ENCODE results near the gene SNPH. TPM values are rescaled to one million over a fixed set of nuclear protein-coding genes. Genes with fewer than 3 reads are reported as not detected.

Gene SNPH
- total and polyA plus RNA-seq, 7 donors = 1.0 to 9.3 (median 3.7) TPM

DNA sequence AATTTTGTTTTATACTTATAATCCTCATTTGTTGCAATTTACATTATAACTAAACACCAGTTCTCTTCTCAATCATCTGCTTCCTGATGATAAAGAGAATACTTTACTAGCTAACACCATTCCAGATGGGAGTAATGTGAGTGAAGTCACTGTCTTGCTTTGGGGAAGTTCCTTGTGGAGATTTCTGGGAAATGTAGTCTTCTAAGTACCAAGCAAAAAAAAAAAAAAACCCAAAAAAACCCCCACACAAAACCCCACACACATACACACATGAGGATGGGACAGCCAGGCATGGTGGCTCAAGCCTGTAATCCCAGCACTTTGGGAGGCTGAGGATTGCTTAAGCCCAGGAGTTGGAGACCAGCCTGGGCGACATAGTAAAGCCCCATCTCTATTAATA is 2.2 kb upstream of the SNPH start:
- H3K9me3 ChIP-seq = no peaks in the 10 kb centered on the region
- peaks cover 4% of the 10 kb centered on the region for H3K4me1 ChIP-seq
- H3K27me3 ChIP-seq (ENCODE audit: insufficient read depth in 3 of 3, low read length in 2 of 3) = peaks cover 0 to 4% (median 0%) of the 10 kb centered on the region in 3 donors
- no peaks in the 10 kb centered on the region for H3K36me3 ChIP-seq (ENCODE audit: insufficient read depth in 1 of 2, low read depth in 1 of 2)
- intact Hi-C loops (cut with DNase I) = no loop called here
- H3K27ac ChIP-seq = no peak overlapping the region
- 77 to 97% (median 83%) methylated on average over 1 of the region's 1 CpG for WGBS, 3 donors
- no peak for TF ChIP-seq CTCF (IDR thresholded peaks at IDR 0.05)
- H3K4me3 ChIP-seq = no peak overlapping the region
- DNase-seq (no peak), ATAC-seq (no peak)

DNA sequence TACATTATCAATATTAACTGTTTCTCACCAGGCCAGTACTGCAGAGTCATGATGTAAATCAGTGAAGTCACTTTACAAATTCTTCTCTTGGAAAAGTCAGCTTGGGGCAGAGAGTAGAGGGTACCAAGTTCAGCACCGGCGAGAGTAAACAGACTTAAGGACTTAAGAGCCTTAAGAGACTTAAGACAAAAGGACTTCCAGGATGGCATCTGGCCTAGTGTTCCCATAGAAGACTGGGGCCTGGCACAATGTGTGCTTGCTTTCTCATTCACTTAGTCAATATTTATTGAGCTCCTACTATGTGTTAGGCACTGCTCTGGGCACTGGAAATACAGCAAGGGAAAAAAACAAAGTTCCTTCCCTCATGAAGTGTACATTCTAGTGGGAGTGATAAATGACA is 1.4 kb upstream of the SNPH start:
- no peak overlapping the region for H3K27ac ChIP-seq
- no peaks in the 10 kb centered on the region for H3K9me3 ChIP-seq
- no peak for ATAC-seq
- WGBS, 3 donors = 62 to 89% (median 81%) methylated on average over 2 of the region's 2 CpGs
- no peak for TF ChIP-seq CTCF (IDR thresholded peaks at IDR 0.05)
- DNase-seq = no peak
- intact Hi-C loops (cut with DNase I) = no loop called here
- no peaks in the 10 kb centered on the region for H3K36me3 ChIP-seq (ENCODE audit: insufficient read depth in 1 of 2, low read depth in 1 of 2)
- H3K27me3 ChIP-seq (ENCODE audit: insufficient read depth in 3 of 3, low read length in 2 of 3) = peaks cover 0 to 4% (median 0%) of the 10 kb centered on the region in 3 donors
- H3K4me1 ChIP-seq = peaks cover 4% of the 10 kb centered on the region
- no peak overlapping the region for H3K4me3 ChIP-seq

- 96 to 100% (median 97%) methylated on average over 4 of the region's 4 CpGs for WGBS, 3 donors
- peaks cover 0 to 4% (median 0%) of the 10 kb centered on the region in 3 donors for H3K27me3 ChIP-seq (ENCODE audit: insufficient read depth in 3 of 3, low read length in 2 of 3)
- ATAC-seq = no peak
- no peak for DNase-seq
- H3K9me3 ChIP-seq = no peaks in the 10 kb centered on the region
- H3K4me3 ChIP-seq = peak overlapping the region; percentile 86
- no peak for TF ChIP-seq CTCF (IDR thresholded peaks at IDR 0.05)
- no peaks in the 10 kb centered on the region for H3K36me3 ChIP-seq (ENCODE audit: insufficient read depth in 1 of 2, low read depth in 1 of 2)
- H3K27ac ChIP-seq = no peak overlapping the region
- intact Hi-C loops (cut with DNase I) = no loop called here
- peaks cover 4% of the 10 kb centered on the region for H3K4me1 ChIP-seq
Measured at GRCh38 chr20:1265226-1265915, 723 bp upstream of the SNPH start.

GRCh38 chr20:1265916-1266166 is 253 bp upstream of the SNPH start:
- intact Hi-C loops (cut with DNase I) = no loop called here
- Histone ChIP-seq H3K9me3 (no peaks in the 10 kb centered on the region), H3K27me3 (ENCODE audit: insufficient read depth in 3 of 3, low read length in 2 of 3) (peaks cover 0 to 4% (median 0%) of the 10 kb centered on the region in 3 donors), H3K4me3 (peak overlapping the region; percentile 86), H3K4me1 (peaks cover 4% of the 10 kb centered on the region), H3K27ac (peak overlapping the region; percentile 10), H3K36me3 (ENCODE audit: insufficient read depth in 1 of 2, low read depth in 1 of 2) (no peaks in the 10 kb centered on the region)
- ATAC-seq (no peak), DNase-seq (no peak)
- TF ChIP-seq CTCF (IDR thresholded peaks at IDR 0.05) = no peak
- WGBS, 3 donors = 3 to 9% (median 4%) methylated on average over 10 of the region's 10 CpGs

DNA sequence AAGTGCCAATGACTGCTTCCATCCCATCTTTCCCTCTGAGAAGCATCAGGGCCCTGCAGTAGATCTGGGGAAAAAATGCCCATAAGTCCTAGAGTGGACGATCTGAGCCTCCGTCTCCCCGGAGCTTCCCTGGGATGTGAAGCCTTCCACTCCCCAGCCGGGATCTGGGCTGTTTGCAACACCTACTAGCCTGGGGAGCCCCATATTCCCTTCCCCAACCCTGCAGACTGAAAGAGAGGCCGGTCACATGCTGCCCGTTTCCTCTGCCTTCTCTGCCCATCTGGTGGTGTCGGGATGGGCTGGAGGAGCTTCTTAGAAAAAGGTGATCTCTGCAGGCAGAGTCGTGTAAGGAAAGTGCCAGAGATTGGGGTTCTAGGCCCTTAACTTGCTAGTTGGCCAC is 1.1 kb downstream of the SNPH start:
- no peak for DNase-seq
- Histone ChIP-seq H3K9me3 (no peaks in the 10 kb centered on the region), H3K27me3 (ENCODE audit: insufficient read depth in 3 of 3, low read length in 2 of 3) (peaks cover 0 to 3% (median 0%) of the 10 kb centered on the region in 3 donors), H3K36me3 (ENCODE audit: insufficient read depth in 1 of 2, low read depth in 1 of 2) (no peaks in the 10 kb centered on the region), H3K4me3 (peak overlapping the region; percentile 86), H3K27ac (no peak overlapping the region), H3K4me1 (peaks cover 4% of the 10 kb centered on the region)
- no peak for TF ChIP-seq CTCF (IDR thresholded peaks at IDR 0.05)
- ATAC-seq = no peak
- intact Hi-C loops (cut with DNase I) = no loop called here
- 71 to 84% (median 75%) methylated on average over 8 of the region's 8 CpGs for WGBS, 3 donors
